Tibial artery (tissue), 4 donors: ENCODE results near the gene CKAP2L.
A peak's percentile ranks its signal among the peaks of the same experiment; 100 is the strongest.

Source experiments
- DNase-seq, 2 donors: peaks; one replicate each; pipeline ENCODE4 v3.0.0-alpha.2; 2019
- H3K27ac ChIP-seq, 2 donors: fragments of 200-600 bp; sonication (generic) in 1 of 2; 1 replicate in 1 of 2; 2 replicates in 1 of 2; pipeline ENCODE4 v1.5.1; 2018 to 2019; ENCODE audit warnings: mild to moderate bottlenecking in 1 of 2
- H3K27me3 ChIP-seq, 2 donors: fragments of 200-600 bp; sonication (generic) in 1 of 2; one replicate each; pipeline versions ENCODE4 v1.5.1 to v1.6.0; 2016 to 2019
- H3K36me3 ChIP-seq, 3 donors: fragments of 200-600 bp; sonication (generic) in 2 of 3; one replicate each; pipeline ENCODE4 v1.5.1; 2016 to 2019; ENCODE audit warnings: mild to moderate bottlenecking in 2 of 3
- H3K4me1 ChIP-seq, 4 donors: fragments of 200-600 bp; sonication (generic) in 2 of 4; 1 replicate in 3 of 4; 2 replicates in 1 of 4; pipeline ENCODE4 v1.5.1; 2016 to 2019
- H3K4me3 ChIP-seq, 2 donors: fragments of 200-600 bp; sonication (generic) in 1 of 2; 1 replicate in 1 of 2; 2 replicates in 1 of 2; pipeline ENCODE4 v1.5.1; 2018 to 2019; ENCODE audit warnings: mild to moderate bottlenecking in 2 of 2
- H3K9me3 ChIP-seq, 3 donors: fragments of 200-600 bp; sonication (generic) in 1 of 3; one replicate each; pipeline ENCODE4 v1.5.1; 2016 to 2019
- CTCF ChIP-seq, 2 experiments: fragments of 200-600 bp in 1 of 2; fragments of 450-650 bp in 1 of 2; IDR thresholded peaks; one replicate each; pipeline ENCODE4 v1.5.1; 2017 to 2019; ENCODE audit warnings: antibody characterized with exemption in 2 of 2, mild to moderate bottlenecking in 1 of 2, moderate library complexity in 1 of 2
- intact Hi-C: fragments of 100-400 bp; cut with DNase I; formaldehyde crosslinking; loops from one replicate; pipeline ENCODE4 v1.15.0; 2023; ENCODE audit warnings: low total_unique reads

CKAP2L gene

DNA sequence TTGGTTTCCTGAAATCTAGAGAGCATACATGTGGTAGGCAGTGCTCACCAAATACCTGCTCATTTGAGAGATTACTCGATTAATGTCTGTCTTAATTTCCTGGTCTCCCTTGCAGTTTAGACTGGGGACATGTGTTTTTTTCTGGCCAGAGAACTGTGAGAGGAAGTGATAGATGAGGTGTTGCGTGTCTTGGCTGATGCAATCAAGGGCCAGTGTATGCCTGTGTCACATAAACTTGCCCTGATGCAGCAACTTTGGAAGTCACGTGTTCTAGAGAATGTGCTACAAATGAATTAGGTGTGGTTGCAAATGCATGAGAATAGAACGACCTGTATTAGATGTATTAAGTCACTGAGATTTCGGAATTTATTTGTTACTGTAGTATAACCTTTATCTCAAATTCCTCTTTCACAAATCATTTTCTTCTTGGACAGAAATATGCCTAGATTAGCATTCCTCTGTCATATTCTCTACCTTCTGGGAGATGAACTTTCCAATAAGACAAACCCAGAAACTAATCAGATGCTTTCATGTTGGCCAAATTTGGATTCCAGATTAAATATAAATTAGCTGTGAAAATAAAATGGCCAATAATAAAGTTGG, 29.8 kb upstream of the CKAP2L start:
- H3K9me3 ChIP-seq = no peaks in the 10 kb centered on the region
- H3K4me1 ChIP-seq = no peaks in the 10 kb centered on the region
- no peak overlapping the region for H3K27ac ChIP-seq
- intact Hi-C loops = no loop called here
- peak in 1 of 2 donors; percentile 37 for DNase-seq
- H3K4me3 ChIP-seq = no peak overlapping the region
- no peaks in the 10 kb centered on the region for H3K27me3 ChIP-seq
- no peak for TF ChIP-seq CTCF (IDR thresholded peaks at IDR 0.05)
- H3K36me3 ChIP-seq = no peaks in the 10 kb centered on the region

DNA sequence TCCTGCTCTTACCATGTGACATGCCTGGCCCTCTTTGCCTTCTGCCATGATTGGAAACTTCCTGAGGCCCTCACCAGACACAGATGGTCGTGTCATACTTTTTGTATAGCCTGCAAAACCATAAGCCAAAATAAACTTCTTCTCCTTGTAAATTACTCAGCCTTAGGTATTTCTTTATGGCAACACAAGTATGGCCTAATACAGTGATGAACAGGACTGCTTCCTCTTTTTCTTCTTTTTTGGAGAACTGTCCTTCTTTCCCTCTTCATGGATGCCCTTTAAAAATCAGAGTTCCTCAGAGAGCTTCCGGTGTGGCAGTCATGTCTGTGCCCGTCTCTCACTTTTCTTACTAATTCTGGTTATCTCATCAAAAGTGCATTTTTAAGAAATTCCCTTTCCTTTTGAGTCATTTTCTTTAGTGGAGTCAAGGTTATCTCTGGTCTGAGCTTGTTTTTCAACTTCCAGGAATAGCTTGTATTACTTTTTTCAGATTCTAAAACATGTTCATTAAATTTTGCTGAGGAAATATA, 29.1 kb upstream of the CKAP2L start:
- no peaks in the 10 kb centered on the region for H3K9me3 ChIP-seq
- intact Hi-C loops = no loop called here
- H3K36me3 ChIP-seq = no peaks in the 10 kb centered on the region
- no peak for TF ChIP-seq CTCF (IDR thresholded peaks at IDR 0.05)
- H3K27me3 ChIP-seq = no peaks in the 10 kb centered on the region
- no peak for DNase-seq
- H3K4me3 ChIP-seq = no peak overlapping the region
- H3K4me1 ChIP-seq = no peaks in the 10 kb centered on the region
- H3K27ac ChIP-seq = no peak overlapping the region

GRCh38 chr2:112792419-112792818, 28.0 kb upstream of the CKAP2L start:
- H3K36me3 ChIP-seq = no peaks in the 10 kb centered on the region
- H3K27me3 ChIP-seq = no peaks in the 10 kb centered on the region
- no peaks in the 10 kb centered on the region for H3K4me1 ChIP-seq
- DNase-seq = no peak
- no peak for TF ChIP-seq CTCF (IDR thresholded peaks at IDR 0.05)
- no peaks in the 10 kb centered on the region for H3K9me3 ChIP-seq
- no peak overlapping the region for H3K27ac ChIP-seq
- intact Hi-C loops = no loop called here
- no peak overlapping the region for H3K4me3 ChIP-seq

- no peak for TF ChIP-seq CTCF (IDR thresholded peaks at IDR 0.05)
- H3K27ac ChIP-seq = no peak overlapping the region
- no peak overlapping the region for H3K4me3 ChIP-seq
- H3K36me3 ChIP-seq = no peaks in the 10 kb centered on the region
- no peak for DNase-seq
- intact Hi-C loops = no loop called here
- H3K4me1 ChIP-seq = no peaks in the 10 kb centered on the region
- H3K9me3 ChIP-seq = no peaks in the 10 kb centered on the region
- no peaks in the 10 kb centered on the region for H3K27me3 ChIP-seq
These were observed 27.4 kb upstream of the CKAP2L start for GRCh38 chr2:112791693-112792230.

DNA sequence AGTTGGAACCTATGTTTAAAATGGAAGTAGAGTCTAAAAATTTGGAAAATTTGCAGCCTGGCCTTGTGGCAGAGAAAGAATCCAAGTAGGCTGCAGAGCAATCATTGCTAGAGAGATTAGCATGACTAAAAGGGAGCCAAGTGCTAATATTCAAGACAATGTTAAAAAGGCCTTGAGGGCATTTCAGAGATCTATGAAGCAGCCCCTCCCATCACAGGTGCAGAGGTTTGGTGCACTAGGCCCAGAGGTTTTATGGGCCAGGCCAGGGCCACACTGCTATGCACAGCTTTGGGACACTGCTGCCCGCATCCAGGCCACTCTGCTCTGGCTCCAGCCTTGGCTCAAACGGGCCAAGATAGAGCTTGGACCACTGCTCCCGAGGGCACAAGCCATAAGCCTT, 26.6 kb upstream of the CKAP2L start:
- intact Hi-C loops = no loop called here
- Histone ChIP-seq H3K27ac (no peak overlapping the region), H3K27me3 (no peaks in the 10 kb centered on the region), H3K4me1 (no peaks in the 10 kb centered on the region), H3K9me3 (no peaks in the 10 kb centered on the region), H3K4me3 (no peak overlapping the region), H3K36me3 (no peaks in the 10 kb centered on the region)
- no peak for DNase-seq
- TF ChIP-seq CTCF (IDR thresholded peaks at IDR 0.05) = no peak
